ENCODE measurements around the gene THAP12.

DNA sequence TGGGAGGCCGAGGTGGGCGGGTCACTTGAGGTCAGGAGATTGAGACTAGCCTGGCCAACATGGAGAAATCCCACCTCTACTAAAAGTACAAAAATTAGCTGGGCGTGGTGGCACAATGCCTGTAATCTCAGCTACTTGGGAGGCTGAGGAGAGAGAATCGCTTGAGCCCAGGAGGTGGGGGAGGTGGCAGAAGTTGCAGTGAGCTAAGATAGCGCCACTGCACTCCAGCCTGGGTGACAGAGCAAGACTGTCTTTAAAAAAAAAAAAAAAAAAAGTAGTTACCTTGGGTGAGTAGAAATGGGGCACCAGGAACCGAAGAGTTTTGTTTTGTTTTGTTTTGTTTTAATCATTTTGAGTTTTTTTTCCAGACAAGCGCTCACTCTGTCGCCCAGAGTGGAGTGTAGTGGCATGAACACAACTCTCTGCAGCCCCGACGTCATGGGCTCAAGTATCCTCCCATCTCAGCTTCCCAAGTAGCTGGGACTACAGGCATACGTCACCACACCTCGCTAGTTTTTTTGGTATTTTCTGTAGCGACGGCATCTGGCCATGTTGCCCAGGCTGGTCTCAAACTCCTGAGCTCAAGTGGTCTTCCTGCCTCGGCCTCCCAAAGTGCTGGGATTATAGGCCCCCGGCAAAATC, 15.8 kb downstream of the THAP12 start:
- no peak for TF ChIP-seq POLR2A (IDR thresholded peaks at IDR 0.05; ENCODE audit: low read length)
- no peak for TF ChIP-seq GATA1 (IDR thresholded peaks at IDR 0.05; ENCODE audit: low read depth, low read length)

All from erythroblast (primary cell).